Measurements from ENCODE around the gene VCAM1.

DNA sequence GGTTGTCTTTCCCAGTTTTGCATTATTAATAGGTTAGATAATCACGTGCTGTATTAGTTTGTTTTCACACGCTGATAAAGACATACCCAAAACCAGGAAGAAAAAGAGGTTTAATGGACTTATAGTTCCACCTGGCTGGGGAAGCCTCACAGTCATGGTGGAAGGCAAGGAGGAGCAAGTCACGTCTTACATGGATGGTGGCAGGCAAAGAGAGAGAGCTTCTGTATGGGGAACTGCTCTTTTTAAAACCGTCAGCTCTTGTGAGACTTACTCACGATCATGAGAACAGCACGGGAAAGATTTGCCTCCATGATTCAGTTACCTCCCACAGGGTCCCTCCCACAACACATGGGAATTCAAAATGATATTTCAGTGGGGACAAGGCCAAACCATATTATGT lies 2.3 kb upstream of the VCAM1 start:
- TF ChIP-seq, protein P1, sequence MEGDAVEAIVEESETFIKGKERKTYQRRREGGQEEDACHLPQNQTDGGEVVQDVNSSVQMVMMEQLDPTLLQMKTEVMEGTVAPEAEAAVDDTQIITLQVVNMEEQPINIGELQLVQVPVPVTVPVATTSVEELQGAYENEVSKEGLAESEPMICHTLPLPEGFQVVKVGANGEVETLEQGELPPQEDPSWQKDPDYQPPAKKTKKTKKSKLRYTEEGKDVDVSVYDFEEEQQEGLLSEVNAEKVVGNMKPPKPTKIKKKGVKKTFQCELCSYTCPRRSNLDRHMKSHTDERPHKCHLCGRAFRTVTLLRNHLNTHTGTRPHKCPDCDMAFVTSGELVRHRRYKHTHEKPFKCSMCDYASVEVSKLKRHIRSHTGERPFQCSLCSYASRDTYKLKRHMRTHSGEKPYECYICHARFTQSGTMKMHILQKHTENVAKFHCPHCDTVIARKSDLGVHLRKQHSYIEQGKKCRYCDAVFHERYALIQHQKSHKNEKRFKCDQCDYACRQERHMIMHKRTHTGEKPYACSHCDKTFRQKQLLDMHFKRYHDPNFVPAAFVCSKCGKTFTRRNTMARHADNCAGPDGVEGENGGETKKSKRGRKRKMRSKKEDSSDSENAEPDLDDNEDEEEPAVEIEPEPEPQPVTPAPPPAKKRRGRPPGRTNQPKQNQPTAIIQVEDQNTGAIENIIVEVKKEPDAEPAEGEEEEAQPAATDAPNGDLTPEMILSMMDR (IDR thresholded peaks at IDR 0.05) = no peak
- TF ChIP-seq POLR2AphosphoS5 (IDR thresholded peaks at IDR 0.05) = no peak

Data from sigmoid colon (tissue), 4 donors.